Measurements from ENCODE around the gene ZNF215.

GRCh38 chr11:6888830-6889229 lies 37.4 kb upstream of the ZNF215 start:
- no peak for TF ChIP-seq CTCF (IDR thresholded peaks at IDR 0.05; ENCODE audit: low read depth, low read length, poor library complexity, severe bottlenecking)
- no peak for TF ChIP-seq EZH2phosphoT487 (IDR thresholded peaks at IDR 0.05; ENCODE audit: borderline replicate concordance, low read length)
